Bronchial epithelial cell (primary cell): ENCODE measurements around the gene FRA10AC1. TPM values are rescaled to one million over a fixed set of nuclear protein-coding genes. Genes with fewer than 3 reads are reported as not detected.

Experiments used
- DNase-seq: peaks from one replicate; pipeline ENCODE4 v3.0.0-alpha.2; 2010; ENCODE audit warnings: low read depth
- FAIRE-seq: peaks from 2 replicates; lab custom pipeline; 2011; peaks lifted over from hg19 to GRCh38; lab: Jason Lieb, UNC
- H3K27me3 ChIP-seq: 2 replicates; pipeline ENCODE4 v1.5.1; 2011; ENCODE audit warnings: low read length; ENCODE audit not compliant: control insufficient read depth, insufficient read depth
- H3K36me3 ChIP-seq: 2 replicates; pipeline ENCODE4 v1.5.1; 2011; ENCODE audit warnings: low read length; ENCODE audit not compliant: control insufficient read depth, insufficient read depth
- H3K4me3 ChIP-seq: 2 replicates; pipeline ENCODE4 v1.5.1; 2011; ENCODE audit warnings: mild to moderate bottlenecking, low read depth, low read length, control low read depth
- CTCF ChIP-seq: IDR thresholded peaks from 2 replicates; pipeline ENCODE4 v1.5.1; 2011; ENCODE audit warnings: mild to moderate bottlenecking, moderate library complexity, low read length, control low read depth, inconsistent platforms; ENCODE audit not compliant: insufficient read depth, severe bottlenecking
- total RNA-seq: library from RNA; depleted of rRNA; stranded (reverse); fragments of >200 nt; gene quantifications from 2 replicates; pipeline ENCODE4 v1.2.1, GENCODE V29; 2014

The FRA10AC1 gene
- total RNA-seq, 1 donor from 2014 or later = 4.7 TPM

GRCh38 chr10:93745408-93746065 lies 43.1 kb upstream of the FRA10AC1 start:
- TF ChIP-seq CTCF = no peak
- no peak for FAIRE-seq

GRCh38 chr10:93742633-93743349 lies 40.4 kb upstream of the FRA10AC1 start:
- DNase-seq (no peak), FAIRE-seq (no peak)
- Histone ChIP-seq H3K36me3 (no peaks in the 10 kb centered on the region), H3K27me3 (no peaks in the 10 kb centered on the region), H3K4me3 (no peak overlapping the region)
- no peak for TF ChIP-seq CTCF

More at GRCh38 chr10:93745408-93746065, 43.1 kb upstream of the FRA10AC1 start:
- Histone ChIP-seq H3K4me3 (no peak overlapping the region), H3K27me3 (no peaks in the 10 kb centered on the region), H3K36me3 (no peaks in the 10 kb centered on the region)
- DNase-seq = no peak

- FAIRE-seq = no peak
- DNase-seq = no peak
- Histone ChIP-seq H3K27me3 (no peaks in the 10 kb centered on the region), H3K4me3 (no peak overlapping the region), H3K36me3 (no peaks in the 10 kb centered on the region)
- no peak for TF ChIP-seq CTCF
Observed at GRCh38 chr10:93741367-93741766, 39.0 kb upstream of the FRA10AC1 start.

GRCh38 chr10:93726024-93726423 lies 23.6 kb upstream of the FRA10AC1 start:
- Histone ChIP-seq H3K36me3 (no peaks in the 10 kb centered on the region), H3K27me3 (peaks cover 4% of the 10 kb centered on the region), H3K4me3 (no peak overlapping the region)
- DNase-seq (no peak), FAIRE-seq (no peak)
- TF ChIP-seq CTCF = no peak

GRCh38 chr10:93723153-93723552 lies 20.8 kb upstream of the FRA10AC1 start:
- DNase-seq = no peak
- H3K36me3 ChIP-seq = no peaks in the 10 kb centered on the region
- TF ChIP-seq CTCF = no peak
- peaks cover 4% of the 10 kb centered on the region for H3K27me3 ChIP-seq
- no peak overlapping the region for H3K4me3 ChIP-seq
- FAIRE-seq = no peak
